RWPE2 (cell line): ENCODE results near the gene KCNT2.
"Not testable (repeated sequence)": the region's sequence is repeated elsewhere in the genome, so short reads cannot be mapped to it uniquely, and the experiment has no call there.

Source experiments
- ATAC-seq: fragments of 200-7000 bp; cut with Tn5 transposase; 3 replicates; pipeline ENCODE4 v1.9.1; 2021; ENCODE audit warnings: low read depth
- DNase-seq: peaks from one replicate; pipeline ENCODE4 v3.0.0-alpha.2; 2020; ENCODE audit warnings: low spot score
- H3K27ac ChIP-seq: fragments of 450-650 bp; 2 replicates; pipeline ENCODE4 v1.5.1; 2017; ENCODE audit warnings: mild to moderate bottlenecking; ENCODE audit not compliant: poor library complexity, severe bottlenecking
- H3K27me3 ChIP-seq: fragments of 250-450 bp; sonication (Bioruptor Pico); 2 replicates; pipeline ENCODE4 v1.5.1; 2021; ENCODE audit warnings: mild to moderate bottlenecking, moderate library complexity; ENCODE audit not compliant: insufficient read depth, poor library complexity, severe bottlenecking
- H3K36me3 ChIP-seq: fragments of 250-450 bp; sonication (Bioruptor Pico); 2 replicates; pipeline ENCODE4 v1.5.1; 2020; ENCODE audit warnings: low read depth, mild to moderate bottlenecking, moderate library complexity
- H3K4me1 ChIP-seq: fragments of 250-450 bp; sonication (Bioruptor Pico); 2 replicates; pipeline ENCODE4 v1.5.1; 2021; ENCODE audit warnings: mild to moderate bottlenecking, moderate library complexity; ENCODE audit not compliant: insufficient read depth, poor library complexity, severe bottlenecking
- H3K4me3 ChIP-seq: fragments of 250-450 bp; sonication (Bioruptor Pico); 2 replicates; pipeline ENCODE4 v1.5.1; 2021; ENCODE audit warnings: mild to moderate bottlenecking, moderate library complexity; ENCODE audit not compliant: severe bottlenecking
- H3K9me3 ChIP-seq: fragments of 250-450 bp; sonication (Bioruptor Pico); 2 replicates; pipeline ENCODE4 v1.5.1; 2021; ENCODE audit warnings: mild to moderate bottlenecking, moderate library complexity; ENCODE audit not compliant: severe bottlenecking
- TF ChIP-seq, protein P1 (sequence below): fragments of 450-650 bp; IDR thresholded peaks from one replicate; pipeline ENCODE4 v1.5.1; 2017; ENCODE audit warnings: mild to moderate bottlenecking, moderate library complexity; ENCODE audit not compliant: poor library complexity, severe bottlenecking

The KCNT2 gene

DNA sequence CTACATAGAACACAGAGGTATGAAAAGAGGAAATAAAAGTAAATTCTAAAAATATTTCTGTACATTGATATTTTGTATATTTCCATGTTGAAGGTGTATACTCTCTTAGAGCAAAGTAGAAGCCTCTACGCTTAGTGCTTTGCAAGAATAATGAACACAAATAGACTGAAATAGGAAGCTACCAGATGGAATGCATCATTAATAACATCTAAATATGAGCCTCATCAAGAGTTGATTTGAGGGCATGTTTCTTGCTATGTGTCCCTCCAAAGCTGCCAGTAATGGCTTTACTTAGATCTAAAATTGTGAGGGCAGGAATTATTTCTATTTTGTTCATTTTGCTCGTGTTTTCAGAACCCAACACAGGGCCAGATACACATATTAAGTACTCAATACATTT, 94.4 kb downstream of the KCNT2 start:
- ATAC-seq = no peak
- TF ChIP-seq, protein P1, sequence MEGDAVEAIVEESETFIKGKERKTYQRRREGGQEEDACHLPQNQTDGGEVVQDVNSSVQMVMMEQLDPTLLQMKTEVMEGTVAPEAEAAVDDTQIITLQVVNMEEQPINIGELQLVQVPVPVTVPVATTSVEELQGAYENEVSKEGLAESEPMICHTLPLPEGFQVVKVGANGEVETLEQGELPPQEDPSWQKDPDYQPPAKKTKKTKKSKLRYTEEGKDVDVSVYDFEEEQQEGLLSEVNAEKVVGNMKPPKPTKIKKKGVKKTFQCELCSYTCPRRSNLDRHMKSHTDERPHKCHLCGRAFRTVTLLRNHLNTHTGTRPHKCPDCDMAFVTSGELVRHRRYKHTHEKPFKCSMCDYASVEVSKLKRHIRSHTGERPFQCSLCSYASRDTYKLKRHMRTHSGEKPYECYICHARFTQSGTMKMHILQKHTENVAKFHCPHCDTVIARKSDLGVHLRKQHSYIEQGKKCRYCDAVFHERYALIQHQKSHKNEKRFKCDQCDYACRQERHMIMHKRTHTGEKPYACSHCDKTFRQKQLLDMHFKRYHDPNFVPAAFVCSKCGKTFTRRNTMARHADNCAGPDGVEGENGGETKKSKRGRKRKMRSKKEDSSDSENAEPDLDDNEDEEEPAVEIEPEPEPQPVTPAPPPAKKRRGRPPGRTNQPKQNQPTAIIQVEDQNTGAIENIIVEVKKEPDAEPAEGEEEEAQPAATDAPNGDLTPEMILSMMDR = no peak

GRCh38 chr1:196510451-196510850, 97.8 kb downstream of the KCNT2 start:
- Histone ChIP-seq H3K27ac (no peak overlapping the region), H3K27me3 (no peaks in the 10 kb centered on the region), H3K4me3 (no peak overlapping the region), H3K4me1 (no peaks in the 10 kb centered on the region), H3K36me3 (no peaks in the 10 kb centered on the region), H3K9me3 (no peaks in the 10 kb centered on the region)
- no peak for ATAC-seq
- no peak for DNase-seq
- TF ChIP-seq, protein P1 = no peak

More for the DNA sequence above, 94.4 kb downstream of the KCNT2 start:
- DNase-seq = no peak
- Histone ChIP-seq H3K27ac (no peak overlapping the region), H3K27me3 (no peaks in the 10 kb centered on the region), H3K4me1 (no peaks in the 10 kb centered on the region), H3K9me3 (no peaks in the 10 kb centered on the region), H3K4me3 (no peak overlapping the region), H3K36me3 (no peaks in the 10 kb centered on the region)

- H3K9me3 ChIP-seq, ATAC-seq, H3K27ac ChIP-seq, H3K4me1 ChIP-seq, DNase-seq, H3K36me3 ChIP-seq, H3K4me3 ChIP-seq, H3K27me3 ChIP-seq: not testable (repeated sequence)
Observed at GRCh38 chr1:196504224-196504623, 104.0 kb downstream of the KCNT2 start.

DNA sequence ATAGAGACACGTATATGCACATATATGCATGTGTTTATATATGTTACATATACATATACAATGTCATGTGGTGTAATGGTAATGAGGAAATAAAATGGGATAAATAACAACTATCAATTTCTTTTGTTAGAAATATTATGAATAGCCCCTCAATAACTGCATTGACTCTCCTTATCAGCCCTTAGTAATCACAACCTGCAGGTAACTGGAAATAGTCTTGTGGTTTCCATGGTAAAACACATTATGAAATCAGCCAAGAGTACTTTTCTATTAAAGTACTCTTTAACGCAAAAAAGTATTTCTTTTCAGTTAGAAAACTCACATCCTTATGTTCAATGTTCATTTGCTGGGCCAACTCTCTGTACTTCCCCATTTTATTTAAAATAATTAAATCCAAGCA, 105.8 kb downstream of the KCNT2 start:
- no peaks in the 10 kb centered on the region for H3K9me3 ChIP-seq
- H3K27ac ChIP-seq = no peak overlapping the region
- TF ChIP-seq, protein P1 = no peak
- H3K36me3 ChIP-seq = no peaks in the 10 kb centered on the region
- H3K4me3 ChIP-seq = no peak overlapping the region
- ATAC-seq = no peak
- H3K27me3 ChIP-seq = no peaks in the 10 kb centered on the region
- DNase-seq = no peak
- H3K4me1 ChIP-seq = no peaks in the 10 kb centered on the region

DNA sequence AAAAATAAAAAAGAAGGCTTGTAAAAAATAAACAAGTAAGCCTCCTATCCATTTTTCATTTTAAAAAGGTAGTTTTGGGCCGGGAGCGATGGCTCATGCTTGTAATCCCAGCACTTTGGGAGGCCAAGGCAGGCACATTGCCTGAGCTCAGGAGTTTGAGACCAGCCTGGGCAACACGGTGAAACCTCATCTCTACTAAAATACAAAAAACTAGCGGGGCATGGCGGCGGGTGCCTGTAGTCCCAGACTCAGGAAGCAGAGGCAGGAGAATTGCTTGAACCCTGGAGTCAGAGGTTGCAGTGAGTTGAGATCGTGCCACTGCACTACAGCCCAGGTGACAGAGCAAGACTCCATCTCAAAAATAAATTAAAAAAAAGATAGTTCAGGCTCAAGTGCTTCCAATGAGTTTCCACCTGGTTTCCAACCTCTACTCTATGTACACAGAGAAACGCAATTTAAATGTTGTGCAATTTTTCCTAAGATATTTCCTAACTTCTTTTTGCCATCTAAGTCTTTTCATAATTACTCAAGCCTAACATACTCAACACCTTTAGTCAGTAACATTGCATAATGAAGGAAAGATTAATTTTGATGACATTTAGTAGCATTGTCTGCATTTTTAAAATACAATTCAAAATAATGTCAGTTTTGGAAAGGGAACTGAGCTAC, 106.3 kb downstream of the KCNT2 start:
- Histone ChIP-seq H3K4me3 (no peak overlapping the region), H3K4me1 (no peaks in the 10 kb centered on the region), H3K27me3 (no peaks in the 10 kb centered on the region), H3K9me3 (no peaks in the 10 kb centered on the region), H3K27ac (no peak overlapping the region), H3K36me3 (no peaks in the 10 kb centered on the region)
- ATAC-seq (no peak), DNase-seq (no peak)
- TF ChIP-seq, protein P1 = no peak
